ACHN (cell line): Measurements from ENCODE around the gene CELF3.
"Not testable (repeated sequence)": the region's sequence is repeated elsewhere in the genome, so short reads cannot be mapped to it uniquely, and the experiment has no call there.

ENCODE experiments used
- DNase-seq: peaks from one replicate; pipeline ENCODE4 v3.0.0-alpha.2; 2015
- in situ Hi-C: cut with HindIII; loops from 2 replicates; pipeline ENCODE4 v1.10.0; 2017; ENCODE audit warnings: low sequenced_read_pairs, low pct_ligation_motif_present, low pct_unique_long_range_greater_than_20kb

CELF3 gene

GRCh38 chr1:151716771-151717631 is at the start of gene CELF3:
CELF3 (minus strand) TSS chr1:151716803; CDS start chr1:151716020, 783 bp downstream.
- in situ Hi-C loops = no loop called here
- DNase-seq = no peak

- DNase-seq = no peak
- in situ Hi-C loops = no loop called here
Measured at GRCh38 chr1:151763990-151764389, 47.4 kb upstream of the CELF3 start.

- in situ Hi-C loops = no loop called here
- DNase-seq = peak; percentile 81
Measured at GRCh38 chr1:151762941-151763921, 46.6 kb upstream of the CELF3 start, which contains the start of gene MRPL9. MRPL9 (minus strand) TSS chr1:151763496; CDS start chr1:151763479, 17 bp downstream.

GRCh38 chr1:151760597-151761385 is 44.2 kb upstream of the CELF3 start:
- in situ Hi-C loops = no loop called here
- DNase-seq = no peak

GRCh38 chr1:151759241-151759640 is 42.6 kb upstream of the CELF3 start:
- in situ Hi-C loops = no loop called here
- DNase-seq = no peak

GRCh38 chr1:151756291-151756690 is 39.7 kb upstream of the CELF3 start:
- peak; percentile 46 for DNase-seq
- in situ Hi-C loops = no loop called here

GRCh38 chr1:151741516-151741915 is 24.9 kb upstream of the CELF3 start:
- in situ Hi-C loops = no loop called here
- DNase-seq = no peak

- in situ Hi-C loops = no loop called here
- no peak for DNase-seq
Measured at GRCh38 chr1:151739590-151740355, 23.2 kb upstream of the CELF3 start.

- DNase-seq = no peak
- in situ Hi-C loops = no loop called here
Measured at GRCh38 chr1:151737479-151737878, 20.9 kb upstream of the CELF3 start.

- no peak for DNase-seq
- in situ Hi-C loops = no loop called here
Measured at GRCh38 chr1:151737026-151737425, 20.4 kb upstream of the CELF3 start.

- in situ Hi-C loops = not testable (repeated sequence)
Measured at GRCh38 chr1:151733995-151734394, 17.4 kb upstream of the CELF3 start.

GRCh38 chr1:151733126-151733525 is 16.5 kb upstream of the CELF3 start:
- DNase-seq = no peak
- in situ Hi-C loops = no loop called here

More at GRCh38 chr1:151733995-151734394, 17.4 kb upstream of the CELF3 start:
- DNase-seq = not testable (repeated sequence)

GRCh38 chr1:151729966-151730291 is 13.3 kb upstream of the CELF3 start:
- DNase-seq = no peak
- in situ Hi-C loops = no loop called here

GRCh38 chr1:151729157-151729965 is 12.8 kb upstream of the CELF3 start:
- in situ Hi-C loops = no loop called here
- DNase-seq = no peak

- in situ Hi-C loops = no loop called here
- DNase-seq = no peak
Measured at GRCh38 chr1:151728151-151729054, 11.8 kb upstream of the CELF3 start.

- in situ Hi-C loops = no loop called here
- no peak for DNase-seq
Measured at GRCh38 chr1:151723726-151724370, 7.2 kb upstream of the CELF3 start.
